Lower lobe of right lung (tissue), 2 donors: ENCODE results near the gene PSPH. TPM values are rescaled to one million over a fixed set of nuclear protein-coding genes. Genes with fewer than 3 reads are reported as not detected.
"Not testable (repeated sequence)": the region's sequence is repeated elsewhere in the genome, so short reads cannot be mapped to it uniquely, and the experiment has no call there.

Source experiments
- ATAC-seq, 2 donors: fragments of 200-7000 bp; cut with Tn5 transposase; one replicate each; pipeline ENCODE4 v1.9.1; 2020 to 2022; ENCODE audit warnings: mild to moderate bottlenecking in 2 of 2, moderate library complexity in 2 of 2
- DNase-seq: peaks from one replicate; pipeline ENCODE4 v3.0.0-alpha.2; 2020
- H3K27ac ChIP-seq: fragments of 200-600 bp; one replicate; pipeline ENCODE4 v1.8.0; 2022
- H3K27me3 ChIP-seq: fragments of 200-600 bp; one replicate; pipeline ENCODE4 v1.8.0; 2022; ENCODE audit warnings: low read depth
- H3K36me3 ChIP-seq: fragments of 200-600 bp; one replicate; pipeline ENCODE4 v1.8.0; 2022; ENCODE audit warnings: mild to moderate bottlenecking
- H3K4me1 ChIP-seq: fragments of 200-600 bp; one replicate; pipeline ENCODE4 v1.8.0; 2022
- H3K4me3 ChIP-seq: fragments of 200-600 bp; one replicate; pipeline ENCODE4 v1.8.0; 2022; ENCODE audit warnings: mild to moderate bottlenecking
- H3K9me3 ChIP-seq: fragments of 200-600 bp; one replicate; pipeline ENCODE4 v1.8.0; 2022
- CTCF ChIP-seq: fragments of 200-600 bp; IDR thresholded peaks from one replicate; pipeline ENCODE4 v1.8.0; 2022; ENCODE audit warnings: antibody characterized with exemption, mild to moderate bottlenecking
- intact Hi-C: fragments of 100-400 bp; cut with DNase I; formaldehyde crosslinking; loops from one replicate; pipeline ENCODE4 v1.11.0; 2022
- total RNA-seq: library from RNA; stranded (reverse); fragmentation: NEBNext Ultra II Directional; extraction: Animal tissue kit (Norgen Biotek cat#: 25700); gene quantifications from one replicate; pipeline ENCODE4 v1.2.1, GENCODE V29; 2021
- donor health status: DM: no; HTN: yes; CAD: no; lungs with severe emphysema.

PSPH gene
- total RNA-seq, 1 donor from 2014 or later, result 11.8 TPM

- no peaks in the 10 kb centered on the region for H3K36me3 ChIP-seq
- intact Hi-C loops, result no loop called here
- TF ChIP-seq CTCF, result peak; percentile 41
- peak overlapping the region; percentile 81 for H3K4me3 ChIP-seq
- peak overlapping the region; percentile 56 for H3K27ac ChIP-seq
- DNase-seq, result peak; percentile 66
- H3K9me3 ChIP-seq, result no peaks in the 10 kb centered on the region
- peak; percentile 90 to 95 for ATAC-seq
- H3K4me1 ChIP-seq, result peaks cover 9% of the 10 kb centered on the region
- H3K27me3 ChIP-seq, result no peaks in the 10 kb centered on the region
These were observed 17.4 kb downstream of the PSPH start for GRCh38 chr7:56033671-56034432.

DNA sequence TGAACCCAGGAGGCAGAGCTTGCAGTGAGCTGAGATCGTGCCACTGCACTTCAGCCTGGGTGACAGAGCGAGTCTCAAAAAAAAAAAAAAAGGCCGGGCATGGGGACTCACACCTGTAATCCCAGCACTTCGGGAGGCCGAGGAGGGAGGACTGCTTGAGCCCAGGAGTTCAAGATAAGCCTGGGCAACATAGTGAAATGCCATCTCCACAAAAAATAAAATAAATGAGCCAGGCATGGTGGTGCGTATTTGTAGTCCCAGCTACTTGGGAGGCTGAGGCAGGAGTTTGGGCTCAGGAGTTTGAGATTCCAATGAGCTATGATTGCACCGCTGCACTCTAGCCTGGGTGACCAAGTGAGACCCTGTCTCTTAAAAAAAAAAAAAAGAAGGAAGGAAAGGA, 18.7 kb downstream of the PSPH start:
- ATAC-seq, H3K9me3 ChIP-seq, H3K27me3 ChIP-seq, H3K36me3 ChIP-seq, DNase-seq, H3K4me1 ChIP-seq, H3K27ac ChIP-seq, intact Hi-C loops, H3K4me3 ChIP-seq: not testable (repeated sequence)

- ATAC-seq, H3K9me3 ChIP-seq, H3K27me3 ChIP-seq, H3K36me3 ChIP-seq, H3K4me1 ChIP-seq, DNase-seq, intact Hi-C loops, H3K4me3 ChIP-seq, H3K27ac ChIP-seq: not testable (repeated sequence)
These were observed 19.7 kb downstream of the PSPH start for GRCh38 chr7:56031556-56031955.

- no peak for TF ChIP-seq CTCF
- H3K27me3 ChIP-seq, result no peaks in the 10 kb centered on the region
These were observed 20.9 kb downstream of the PSPH start for GRCh38 chr7:56030340-56030739.

GRCh38 chr7:56028942-56029630, 22.2 kb downstream of the PSPH start:
- DNase-seq (no peak), ATAC-seq (no peak)
- intact Hi-C loops, result no loop called here
- Histone ChIP-seq H3K4me1 (peaks cover 9% of the 10 kb centered on the region), H3K9me3 (no peaks in the 10 kb centered on the region), H3K36me3 (no peaks in the 10 kb centered on the region), H3K27ac (no peak overlapping the region), H3K27me3 (no peaks in the 10 kb centered on the region), H3K4me3 (no peak overlapping the region)
- no peak for TF ChIP-seq CTCF

More at GRCh38 chr7:56030340-56030739, 20.9 kb downstream of the PSPH start:
- no peak overlapping the region for H3K4me3 ChIP-seq
- no peaks in the 10 kb centered on the region for H3K9me3 ChIP-seq
- H3K4me1 ChIP-seq, result peaks cover 9% of the 10 kb centered on the region
- no peak overlapping the region for H3K27ac ChIP-seq
- no peak for ATAC-seq
- intact Hi-C loops, result no loop called here
- H3K36me3 ChIP-seq, result no peaks in the 10 kb centered on the region
- DNase-seq, result no peak

DNA sequence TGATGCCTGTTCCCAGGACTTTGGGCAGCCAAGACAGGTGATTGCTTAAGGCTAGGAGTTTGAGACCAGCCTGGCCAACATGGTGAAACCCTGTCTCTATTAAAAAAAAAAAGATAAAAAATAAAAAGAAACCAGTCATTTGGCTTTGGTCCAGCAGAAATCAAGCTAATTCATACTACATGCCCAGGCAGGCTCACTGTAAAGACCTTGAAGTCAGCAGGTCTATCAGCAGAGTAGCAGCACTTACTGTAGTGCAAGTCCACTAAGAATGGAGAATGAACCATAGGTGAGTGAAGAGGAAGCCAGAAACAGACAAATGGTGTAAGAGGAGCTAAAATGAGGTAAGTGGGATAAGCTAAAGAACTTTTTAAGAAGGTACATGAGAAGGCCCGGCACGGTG, 24.7 kb downstream of the PSPH start:
- intact Hi-C loops, result no loop called here
- H3K36me3 ChIP-seq, result no peaks in the 10 kb centered on the region
- H3K4me1 ChIP-seq, result no peaks in the 10 kb centered on the region
- H3K9me3 ChIP-seq, result no peaks in the 10 kb centered on the region
- no peak overlapping the region for H3K4me3 ChIP-seq
- H3K27me3 ChIP-seq, result no peaks in the 10 kb centered on the region
- no peak for ATAC-seq
- no peak for DNase-seq
- no peak for TF ChIP-seq CTCF
- H3K27ac ChIP-seq, result no peak overlapping the region
